K562 (cell line): ENCODE data around the gene HNRNPF. TPM values are rescaled to one million over a fixed set of nuclear protein-coding genes. Genes with fewer than 3 reads are reported as not detected.
A peak's percentile ranks its signal among the peaks of the same experiment; 100 is the strongest.

Experiments
- ARID3A ChIP-seq: IDR thresholded peaks from 2 replicates; pipeline ENCODE4 v1.6.1; 2012; ENCODE audit warnings: low read depth, low read length, improper control_type of control experiment, borderline replicate concordance
- C11orf30 ChIP-seq: fragments of 450-650 bp; IDR thresholded peaks from 2 replicates; pipeline ENCODE4 v1.6.1; 2016; ENCODE audit warnings: low read depth, mild to moderate bottlenecking
- CBFB ChIP-seq: sonication (generic); formaldehyde crosslinking; IDR thresholded peaks from 2 replicates; pipeline ENCODE4 v1.4.0; 2020; ENCODE audit warnings: mild to moderate bottlenecking, missing genetic modification reagents
- CC2D1A ChIP-seq: fragments of 450-650 bp; IDR thresholded peaks from 2 replicates; pipeline ENCODE4 v1.6.1; 2017; ENCODE audit warnings: mild to moderate bottlenecking
- CGGBP1 ChIP-seq: fragments of 250-450 bp; sonication (Bioruptor Pico); IDR thresholded peaks from 2 replicates; pipeline ENCODE4 v1.9.0; 2021; ENCODE audit warnings: mild to moderate bottlenecking
- CHD1 ChIP-seq: fragments of 200-600 bp; sonication (generic); IDR thresholded peaks from one replicate; pipeline ENCODE4 v1.6.1; 2012; ENCODE audit warnings: mild to moderate bottlenecking, moderate library complexity, low read length, inconsistent platforms
- CREBBP ChIP-seq: IDR thresholded peaks from one replicate; pipeline ENCODE4 v1.6.1; 2012; ENCODE audit warnings: low read depth, mild to moderate bottlenecking, control low read depth, inconsistent platforms, low read length
- DPF2 ChIP-seq: fragments of 450-650 bp; IDR thresholded peaks from 2 replicates; pipeline ENCODE4 v1.6.1; 2016
- GABPB1 ChIP-seq: sonication (generic); formaldehyde crosslinking; IDR thresholded peaks from 2 replicates; pipeline ENCODE4 v1.8.0; 2022; ENCODE audit warnings: mild to moderate bottlenecking, missing genetic modification reagents
- GTF2E2 ChIP-seq: fragments of 200-800 bp; sonication (Bioruptor generic); IDR thresholded peaks from 2 replicates; pipeline ENCODE4 v1.6.1; 2016; ENCODE audit warnings: missing genetic modification characterization, missing compliant biosample characterization
- ILK ChIP-seq: fragments of 450-650 bp; IDR thresholded peaks from 2 replicates; pipeline ENCODE4 v1.6.1; 2016; ENCODE audit warnings: missing genetic modification characterization, low read depth, mild to moderate bottlenecking, missing compliant biosample characterization, moderate library complexity, borderline replicate concordance
- KLF13 ChIP-seq: fragments of 450-650 bp; IDR thresholded peaks from 2 replicates; pipeline ENCODE4 v1.6.1; 2016; ENCODE audit warnings: missing genetic modification characterization, low read depth, mild to moderate bottlenecking, missing compliant biosample characterization, moderate library complexity, borderline replicate concordance
- NFIC ChIP-seq: fragments of 450-650 bp; IDR thresholded peaks from 2 replicates; pipeline ENCODE4 v1.6.1; 2017; ENCODE audit warnings: mild to moderate bottlenecking, inconsistent platforms
- RBM17 ChIP-seq: fragments of 200-400 bp; formaldehyde crosslinking; IDR thresholded peaks from 2 replicates; pipeline ENCODE4 v1.6.1; 2017; ENCODE audit warnings: low read depth, mild to moderate bottlenecking, low read length, borderline replicate concordance
- SREBF1 ChIP-seq: fragments of 150-350 bp; IDR thresholded peaks from 2 replicates; pipeline ENCODE4 v1.6.1; 2014; ENCODE audit warnings: antibody characterized with exemption, low read depth, low read length, borderline replicate concordance
- SRSF7 ChIP-seq: fragments of 200-400 bp; formaldehyde crosslinking; optimal IDR thresholded peaks from 2 replicates; pipeline ENCODE3; 2017; ENCODE audit warnings: mild to moderate bottlenecking, low read depth, low read length
- TCF7 ChIP-seq: sonication (generic); IDR thresholded peaks from 2 replicates; pipeline ENCODE4 v1.6.1; 2016; ENCODE audit warnings: antibody characterized with exemption, borderline replicate concordance
- TCFL5 ChIP-seq: fragments of 250-450 bp; sonication (Bioruptor Pico); conservative IDR thresholded peaks from 2 replicates; pipeline ENCODE4 v1.6.1; 2021; ENCODE audit warnings: mild to moderate bottlenecking, moderate library complexity, matching md5 sums
- ZNF24 ChIP-seq: fragments of 450-650 bp; IDR thresholded peaks from 2 replicates; pipeline ENCODE4 v1.6.1; 2016
- ZNF507 ChIP-seq: conservative IDR thresholded peaks from 2 replicates; pipeline ENCODE4 v1.6.1; 2017; ENCODE audit warnings: missing genetic modification characterization, missing compliant biosample characterization
- ZNF76 ChIP-seq: fragments of 250-450 bp; sonication (Bioruptor Pico); IDR thresholded peaks from 2 replicates; pipeline ENCODE4 v1.4.0; 2020; ENCODE audit warnings: mild to moderate bottlenecking, moderate library complexity, borderline replicate concordance
- ZNF830 ChIP-seq: fragments of 250-450 bp; sonication (Bioruptor Pico); IDR thresholded peaks from 2 replicates; pipeline ENCODE4 v1.5.0; 2021; ENCODE audit warnings: mild to moderate bottlenecking
- ZSCAN29 ChIP-seq: fragments of 450-650 bp; IDR thresholded peaks from 2 replicates; pipeline ENCODE4 v1.6.1; 2017
- ZSCAN32 ChIP-seq: fragments of 450-650 bp; formaldehyde crosslinking; IDR thresholded peaks from 2 replicates; pipeline ENCODE4 v1.4.0; 2020; ENCODE audit warnings: mild to moderate bottlenecking, moderate library complexity
- polyA plus RNA-seq, 8 experiments: library from polyadenylated mRNA; depleted of rRNA in 4 of 8; stranded (reverse) in 5 of 8; unstranded in 3 of 8; fragments of >200 nt; fragmentation: Nextera tagmentation in 2 of 8; fragmentation: Illumina TruSeq in 1 of 8; extraction: Ambion mirVana in 2 of 8; extraction: Trizol in 1 of 8; gene quantifications; 2 replicates each; pipeline versions ENCODE4 v1.2.1 to v1.2.3, GENCODE V29; 2011 to 2014; ENCODE audit warnings: inconsistent platforms in 1 of 8, missing spikeins in 1 of 8
- total RNA-seq, 7 experiments: library from RNA; depleted of rRNA in 6 of 7; stranded (reverse); fragments of >200 nt in 6 of 7; fragmentation: Illumina TruSeq in 2 of 7; extraction: Trizol in 2 of 7; gene quantifications; 2 replicates each; pipeline versions ENCODE4 v1.2.1 to v1.2.3, GENCODE V29; 2011 to 2021; ENCODE audit warnings: low replicate concordance in 1 of 7
- TF ChIP-seq, protein P1 (sequence below), 2 experiments: fragments of 250-450 bp in 1 of 2; fragments of 450-650 bp in 1 of 2; sonication (Bioruptor Pico) in 1 of 2; IDR thresholded peaks; 2 replicates each; pipeline versions ENCODE4 v1.6.1 to v1.8.0; 2016 to 2021; ENCODE audit warnings: mild to moderate bottlenecking in 2 of 2, moderate library complexity in 2 of 2, missing compliant biosample characterization in 1 of 2, missing genetic modification characterization in 1 of 2
- TF ChIP-seq, protein P2 (sequence below): sonication (generic); formaldehyde crosslinking; IDR thresholded peaks from 2 replicates; pipeline ENCODE4 v1.8.1; 2022; ENCODE audit warnings: missing genetic modification reagents

HNRNPF gene
- total and polyA plus RNA-seq, 9 of the 15 experiments (the other 6 are each of a cell fraction or from before 2014, with no cell fraction given), result 192 to 489 (median 416) TPM

DNA sequence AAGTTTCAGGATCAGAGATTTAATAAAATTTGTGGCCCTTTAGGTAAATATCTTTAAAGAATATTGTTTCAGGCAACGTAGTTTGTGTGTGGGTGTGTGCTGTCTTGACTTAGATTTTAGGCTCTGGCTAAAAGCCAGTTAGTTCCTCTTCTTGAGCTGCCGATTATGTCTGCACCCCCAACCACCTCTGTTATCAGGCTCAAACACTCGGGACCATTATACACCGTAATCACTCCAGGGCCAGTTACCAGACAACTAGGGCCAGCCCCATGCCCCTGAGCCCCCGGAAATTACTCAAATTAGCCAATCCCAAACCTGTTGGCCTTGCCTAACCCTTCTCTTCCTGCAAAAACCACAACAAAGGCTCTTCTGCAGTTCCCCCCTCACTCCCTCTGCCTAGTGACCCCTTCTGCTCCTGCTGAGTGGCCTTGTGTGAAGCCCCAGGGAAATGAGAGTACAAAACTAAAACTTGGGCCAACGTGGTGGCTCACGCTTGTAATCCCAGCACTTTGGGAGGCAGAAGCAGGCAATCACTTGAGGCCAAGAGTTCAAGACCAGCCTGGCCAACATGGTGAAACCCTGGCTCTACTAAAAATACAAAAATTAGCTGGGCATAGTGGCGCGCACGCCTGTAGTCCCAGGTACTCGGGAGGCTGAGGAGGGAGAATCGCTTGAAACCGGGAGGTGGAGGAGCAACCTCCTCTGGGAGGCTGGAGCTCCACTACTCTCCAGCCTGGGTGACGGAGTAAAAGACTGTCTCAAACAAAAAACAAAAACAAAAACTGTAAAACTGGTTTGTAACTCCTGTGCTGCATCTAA is 9.2 kb upstream of the HNRNPF start (continued):
- peak; percentile 68 for TF ChIP-seq KLF13
- TF ChIP-seq ZSCAN29, result no peak
- TF ChIP-seq GTF2E2, result no peak; the same call in 1 of the 2 replicates
- TF ChIP-seq GABPB1 (CRISPR knock-in tag), result peak; percentile 87
- peak; percentile 66 for TF ChIP-seq ZNF24
- TF ChIP-seq NFIC, result peak; percentile 100
- TF ChIP-seq DPF2, result peak; percentile 100
- TF ChIP-seq ZSCAN32 (CRISPR knock-in tag), result peak; percentile 61; the same call in 1 of the 2 replicates
- TF ChIP-seq CBFB (CRISPR knock-in tag), result peak; percentile 99
- TF ChIP-seq, protein P1, sequence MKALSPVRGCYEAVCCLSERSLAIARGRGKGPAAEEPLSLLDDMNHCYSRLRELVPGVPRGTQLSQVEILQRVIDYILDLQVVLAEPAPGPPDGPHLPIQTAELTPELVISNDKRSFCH (CRISPR knock-in tag; IDR thresholded peaks at IDR 0.05), result peak; percentile 61; the same call in 1 of the 2 replicates
- TF ChIP-seq, protein P1 (tag; IDR thresholded peaks at IDR 0.05), result peak; percentile 97
- no peak; the same call in 1 of the 2 replicates for TF ChIP-seq ZNF507 (tag)
- TF ChIP-seq ARID3A, result peak; percentile 89
- peak; percentile 100 for TF ChIP-seq TCF7
- peak; percentile 95 for TF ChIP-seq ZNF76 (CRISPR knock-in tag)
- no peak for TF ChIP-seq ILK (tag)
- no peak for TF ChIP-seq RBM17
- TF ChIP-seq ZNF830, result 0 out of 2 replicates have a peak, but pooled peaks have one; percentile 89
- no peak for TF ChIP-seq SREBF1
- TF ChIP-seq, protein P2, sequence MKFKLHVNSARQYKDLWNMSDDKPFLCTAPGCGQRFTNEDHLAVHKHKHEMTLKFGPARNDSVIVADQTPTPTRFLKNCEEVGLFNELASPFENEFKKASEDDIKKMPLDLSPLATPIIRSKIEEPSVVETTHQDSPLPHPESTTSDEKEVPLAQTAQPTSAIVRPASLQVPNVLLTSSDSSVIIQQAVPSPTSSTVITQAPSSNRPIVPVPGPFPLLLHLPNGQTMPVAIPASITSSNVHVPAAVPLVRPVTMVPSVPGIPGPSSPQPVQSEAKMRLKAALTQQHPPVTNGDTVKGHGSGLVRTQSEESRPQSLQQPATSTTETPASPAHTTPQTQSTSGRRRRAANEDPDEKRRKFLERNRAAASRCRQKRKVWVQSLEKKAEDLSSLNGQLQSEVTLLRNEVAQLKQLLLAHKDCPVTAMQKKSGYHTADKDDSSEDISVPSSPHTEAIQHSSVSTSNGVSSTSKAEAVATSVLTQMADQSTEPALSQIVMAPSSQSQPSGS (CRISPR knock-in tag), result no peak
- TF ChIP-seq CC2D1A, result peak; percentile 99
- no peak for TF ChIP-seq CREBBP
- TF ChIP-seq C11orf30, result no peak
- TF ChIP-seq TCFL5 (CRISPR knock-in tag), result 0 out of 2 replicates have a peak, but pooled peaks have one; percentile 54
- TF ChIP-seq SRSF7, result no peak
- TF ChIP-seq CHD1, result no peak
- no peak for TF ChIP-seq CGGBP1 (CRISPR knock-in tag)
